K562 (cell line): ENCODE measurements around the gene PIK3C2B. TPM values are rescaled to one million over a fixed set of nuclear protein-coding genes. Genes with fewer than 3 reads are reported as not detected.

Experiments used
- ARID3A ChIP-seq: IDR thresholded peaks from 2 replicates; pipeline ENCODE4 v1.6.1; 2012; ENCODE audit warnings: low read depth, low read length, improper control_type of control experiment, borderline replicate concordance
- CGGBP1 ChIP-seq: fragments of 250-450 bp; sonication (Bioruptor Pico); IDR thresholded peaks from 2 replicates; pipeline ENCODE4 v1.9.0; 2021; ENCODE audit warnings: mild to moderate bottlenecking
- CTBP1 ChIP-seq: fragments of 450-650 bp; IDR thresholded peaks from 2 replicates; pipeline ENCODE4 v1.6.1; 2016; ENCODE audit warnings: borderline replicate concordance
- ESRRB ChIP-seq: fragments of 250-450 bp; sonication (Bioruptor Pico); IDR thresholded peaks from 2 replicates; pipeline ENCODE4 v1.5.0; 2020; ENCODE audit warnings: mild to moderate bottlenecking, moderate library complexity, borderline replicate concordance
- FOSL1 ChIP-seq: fragments of 200-800 bp; sonication (Bioruptor generic); conservative IDR thresholded peaks from 2 replicates; pipeline ENCODE4 v1.6.1; 2016; ENCODE audit warnings: missing genetic modification characterization, missing compliant biosample characterization
- PPARD ChIP-seq: fragments of 250-450 bp; sonication (Bioruptor Pico); IDR thresholded peaks from 2 replicates; pipeline ENCODE4 v1.8.0; 2022; ENCODE audit warnings: inconsistent platforms, mild to moderate bottlenecking, moderate library complexity
- RFX7 ChIP-seq: fragments of 250-450 bp; sonication (Bioruptor Pico); IDR thresholded peaks from 2 replicates; pipeline ENCODE4 v1.5.1; 2021; ENCODE audit warnings: mild to moderate bottlenecking
- SMAD2 ChIP-seq: fragments of 150-350 bp; IDR thresholded peaks from 2 replicates; pipeline ENCODE4 v1.6.1; 2014; ENCODE audit warnings: low read depth, mild to moderate bottlenecking, low read length
- TBL1XR1 ChIP-seq, 2 experiments: IDR thresholded peaks; 2 replicates each; pipeline ENCODE4 v1.6.1; 2012; ENCODE audit warnings: improper control_type of control experiment in 2 of 2, low read length in 2 of 2, mild to moderate bottlenecking in 1 of 2
- ZBTB11 ChIP-seq, 3 experiments: fragments of 200-800 bp in 1 of 3; fragments of 250-450 bp in 1 of 3; fragments of 450-650 bp in 1 of 3; sonication (Bioruptor Pico) in 1 of 3; sonication (Bioruptor generic) in 1 of 3; formaldehyde crosslinking in 1 of 3; IDR thresholded peaks; 2 replicates each; pipeline versions ENCODE4 v1.6.1 to v1.8.0; 2016 to 2022; ENCODE audit warnings: mild to moderate bottlenecking in 2 of 3, missing genetic modification characterization in 2 of 3, missing compliant biosample characterization in 1 of 3, moderate library complexity in 1 of 3
- ZEB2 ChIP-seq: fragments of 450-650 bp; IDR thresholded peaks from 2 replicates; pipeline ENCODE4 v1.6.1; 2016
- ZFP36 ChIP-seq: fragments of 150-350 bp; IDR thresholded peaks from 2 replicates; pipeline ENCODE4 v1.6.1; 2018; ENCODE audit warnings: low read length, low read depth; ENCODE audit not compliant: partially characterized antibody
- ZNF174 ChIP-seq: fragments of 250-450 bp; sonication (Bioruptor Pico); IDR thresholded peaks from 2 replicates; pipeline ENCODE4 v1.4.0; 2020; ENCODE audit warnings: mild to moderate bottlenecking
- ZNF175 ChIP-seq: fragments of 200-800 bp; sonication (Bioruptor generic); IDR thresholded peaks from 2 replicates; pipeline ENCODE4 v1.6.1; 2016; ENCODE audit warnings: low read depth, mild to moderate bottlenecking, missing genetic modification characterization, missing compliant biosample characterization
- ZNF239 ChIP-seq: fragments of 250-450 bp; sonication (Bioruptor Pico); IDR thresholded peaks from 2 replicates; pipeline ENCODE4 v1.4.0; 2020; ENCODE audit warnings: mild to moderate bottlenecking
- ZNF655 ChIP-seq: fragments of 250-450 bp; sonication (Bioruptor Pico); IDR thresholded peaks from 2 replicates; pipeline ENCODE4 v1.5.0; 2021
- polyA plus RNA-seq, 8 experiments: library from polyadenylated mRNA; depleted of rRNA in 4 of 8; stranded (reverse) in 5 of 8; unstranded in 3 of 8; fragments of >200 nt; fragmentation: Nextera tagmentation in 2 of 8; fragmentation: Illumina TruSeq in 1 of 8; extraction: Ambion mirVana in 2 of 8; extraction: Trizol in 1 of 8; gene quantifications; 2 replicates each; pipeline versions ENCODE4 v1.2.1 to v1.2.3, GENCODE V29; 2011 to 2014; ENCODE audit warnings: inconsistent platforms in 1 of 8, missing spikeins in 1 of 8
- total RNA-seq, 7 experiments: library from RNA; depleted of rRNA in 6 of 7; stranded (reverse); fragments of >200 nt in 6 of 7; fragmentation: Illumina TruSeq in 2 of 7; extraction: Trizol in 2 of 7; gene quantifications; 2 replicates each; pipeline versions ENCODE4 v1.2.1 to v1.2.3, GENCODE V29; 2011 to 2021; ENCODE audit warnings: low replicate concordance in 1 of 7
- TF ChIP-seq, protein P1 (sequence below): fragments of 450-650 bp; IDR thresholded peaks from 2 replicates; pipeline ENCODE4 v1.7.1; 2018; ENCODE audit warnings: mild to moderate bottlenecking, low read depth; ENCODE audit not compliant: partially characterized antibody

The PIK3C2B gene
- total and polyA plus RNA-seq, 9 of the 15 experiments (the other 6 are each of a cell fraction or from before 2014, with no cell fraction given) = 0.10 to 2.9 (median 0.72) TPM

GRCh38 chr1:204465546-204466415 lies 28.8 kb downstream of the PIK3C2B start (continued):
- no peak for TF ChIP-seq RFX7
- no peak for TF ChIP-seq SMAD2
- TF ChIP-seq ZNF655 (CRISPR knock-in tag) = no peak
- no peak for TF ChIP-seq ARID3A
- TF ChIP-seq ZBTB11 (CRISPR knock-in tag; IDR thresholded peaks at IDR 0.05) = no peak
- no peak for TF ChIP-seq ESRRB (CRISPR knock-in tag)
- TF ChIP-seq FOSL1 (tag) = peak; percentile 88
- no peak for TF ChIP-seq ZFP36
- TF ChIP-seq TBL1XR1 (IDR thresholded peaks at IDR 0.05; ENCODE audit: low read length in 2 of 2) = no peak
- TF ChIP-seq ZNF174 (CRISPR knock-in tag) = 0 out of 2 replicates have a peak, but pooled peaks have one; percentile 19
- TF ChIP-seq CGGBP1 (CRISPR knock-in tag) = no peak
- TF ChIP-seq PPARD (CRISPR knock-in tag) = no peak
- peak; percentile 63; the same call in 1 of the 2 replicates for TF ChIP-seq ZNF239 (CRISPR knock-in tag)
- peak; percentile 91 for TF ChIP-seq ZNF175 (CRISPR knock-in tag)
- peak; percentile 44; the same call in 1 of the 2 replicates for TF ChIP-seq CTBP1
- TF ChIP-seq, protein P1, sequence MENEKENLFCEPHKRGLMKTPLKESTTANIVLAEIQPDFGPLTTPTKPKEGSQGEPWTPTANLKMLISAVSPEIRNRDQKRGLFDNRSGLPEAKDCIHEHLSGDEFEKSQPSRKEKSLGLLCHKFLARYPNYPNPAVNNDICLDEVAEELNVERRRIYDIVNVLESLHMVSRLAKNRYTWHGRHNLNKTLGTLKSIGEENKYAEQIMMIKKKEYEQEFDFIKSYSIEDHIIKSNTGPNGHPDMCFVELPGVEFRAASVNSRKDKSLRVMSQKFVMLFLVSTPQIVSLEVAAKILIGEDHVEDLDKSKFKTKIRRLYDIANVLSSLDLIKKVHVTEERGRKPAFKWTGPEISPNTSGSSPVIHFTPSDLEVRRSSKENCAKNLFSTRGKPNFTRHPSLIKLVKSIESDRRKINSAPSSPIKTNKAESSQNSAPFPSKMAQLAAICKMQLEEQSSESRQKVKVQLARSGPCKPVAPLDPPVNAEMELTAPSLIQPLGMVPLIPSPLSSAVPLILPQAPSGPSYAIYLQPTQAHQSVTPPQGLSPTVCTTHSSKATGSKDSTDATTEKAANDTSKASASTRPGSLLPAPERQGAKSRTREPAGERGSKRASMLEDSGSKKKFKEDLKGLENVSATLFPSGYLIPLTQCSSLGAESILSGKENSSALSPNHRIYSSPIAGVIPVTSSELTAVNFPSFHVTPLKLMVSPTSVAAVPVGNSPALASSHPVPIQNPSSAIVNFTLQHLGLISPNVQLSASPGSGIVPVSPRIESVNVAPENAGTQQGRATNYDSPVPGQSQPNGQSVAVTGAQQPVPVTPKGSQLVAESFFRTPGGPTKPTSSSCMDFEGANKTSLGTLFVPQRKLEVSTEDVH = no peak
- TF ChIP-seq ZEB2 = no peak
